HG03045 (cell line): ENCODE measurements around the gene C1QL1.

Experiments used
- ATAC-seq: cut with Tn5 transposase; IDR thresholded peaks from one replicate; pipeline ENCODE4 v1.9.1; 2021; ENCODE audit warnings: mild to moderate bottlenecking, moderate library complexity; ENCODE audit not compliant: unreplicated experiment

The C1QL1 gene

DNA sequence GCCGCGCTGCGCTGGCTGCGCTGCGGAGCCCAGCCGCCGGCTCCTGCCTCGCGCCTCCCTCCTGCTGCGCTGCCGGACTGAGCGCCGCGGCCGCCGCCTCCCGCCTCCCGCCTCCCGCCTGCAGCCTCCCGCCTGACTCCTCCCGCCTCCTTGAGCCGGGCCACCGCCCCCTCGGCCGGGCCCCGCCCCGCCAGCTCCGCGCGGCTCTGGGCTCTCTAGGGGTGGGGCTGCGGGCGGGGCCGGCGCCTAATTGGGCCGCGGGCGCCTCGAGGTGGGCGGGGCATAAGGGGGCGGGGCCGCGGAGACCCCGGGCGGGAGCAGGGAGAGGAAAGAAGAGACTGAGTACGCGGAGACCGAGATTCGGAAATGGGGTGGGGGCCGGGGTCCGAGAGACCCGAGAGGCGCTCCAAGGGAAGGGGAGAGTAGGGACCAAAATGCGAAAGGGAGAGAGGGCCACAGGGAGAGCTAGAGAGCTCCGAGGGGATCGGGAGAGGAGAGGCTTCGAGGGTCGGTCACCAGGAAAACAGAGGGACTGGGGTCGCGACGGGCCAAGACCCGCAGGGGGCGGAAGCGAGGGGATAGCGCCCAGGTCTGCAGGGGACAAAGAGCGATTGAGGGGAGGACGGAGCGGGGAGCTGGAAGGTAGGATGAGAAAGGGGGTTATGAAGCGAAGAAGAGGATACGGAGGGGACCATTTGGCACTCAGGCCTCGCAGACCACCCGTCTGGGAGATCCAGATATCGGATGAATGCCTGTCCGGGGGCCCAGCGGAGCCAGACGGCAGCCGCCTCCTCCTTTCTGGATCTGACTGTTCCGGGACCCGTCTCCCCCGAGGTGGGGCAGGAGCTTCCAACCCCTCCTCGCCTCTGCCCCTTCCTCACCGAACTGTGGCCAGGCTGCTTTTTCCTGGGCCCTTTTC is at the start of gene C1QL1:
Gene C1QL1, minus strand, starts transcription at position 79 of the 919 bp plus-strand sequence. CDS start 255 bp downstream, outside the sequence.
- ATAC-seq, result peak; percentile 84

DNA sequence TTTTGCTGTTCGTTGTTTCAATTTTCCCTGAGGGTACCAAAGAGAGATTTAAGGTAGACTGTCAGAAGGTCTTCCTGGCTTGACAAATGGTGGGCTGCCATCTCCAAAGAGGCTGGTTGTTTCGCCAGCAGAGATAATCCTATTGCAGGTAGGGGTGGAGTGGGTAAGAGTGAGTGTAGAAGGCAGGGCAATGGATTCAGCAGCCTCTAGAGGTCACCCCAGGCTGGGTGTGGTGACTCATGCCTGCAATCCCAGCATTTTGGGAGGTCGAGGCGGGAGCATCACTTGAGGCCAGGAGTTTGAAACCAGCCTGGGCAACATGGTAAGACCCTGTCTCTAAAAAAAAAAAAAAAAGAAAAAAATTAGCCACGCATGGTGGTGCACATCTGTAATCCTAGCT is 48.7 kb upstream of the C1QL1 start:
- no peak for ATAC-seq

DNA sequence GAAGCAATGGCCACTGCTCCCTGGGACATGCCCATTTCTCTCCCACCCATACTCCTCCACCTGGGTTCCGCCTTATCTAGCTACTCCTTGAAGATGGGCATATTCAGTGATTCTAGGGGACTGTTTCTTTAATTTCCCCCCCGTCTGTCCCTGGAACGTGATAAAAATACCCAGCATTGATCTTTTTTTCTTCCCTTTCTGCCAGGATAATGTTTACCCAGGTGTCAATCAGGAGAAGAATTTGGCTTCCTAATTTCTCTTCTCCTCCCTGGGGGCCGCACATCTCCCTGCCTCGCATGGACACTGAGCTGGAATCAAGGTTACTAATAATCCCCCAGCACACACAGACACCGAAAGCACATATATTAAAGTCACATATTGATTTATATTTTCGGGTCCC is 48.1 kb upstream of the C1QL1 start:
- no peak for ATAC-seq

DNA sequence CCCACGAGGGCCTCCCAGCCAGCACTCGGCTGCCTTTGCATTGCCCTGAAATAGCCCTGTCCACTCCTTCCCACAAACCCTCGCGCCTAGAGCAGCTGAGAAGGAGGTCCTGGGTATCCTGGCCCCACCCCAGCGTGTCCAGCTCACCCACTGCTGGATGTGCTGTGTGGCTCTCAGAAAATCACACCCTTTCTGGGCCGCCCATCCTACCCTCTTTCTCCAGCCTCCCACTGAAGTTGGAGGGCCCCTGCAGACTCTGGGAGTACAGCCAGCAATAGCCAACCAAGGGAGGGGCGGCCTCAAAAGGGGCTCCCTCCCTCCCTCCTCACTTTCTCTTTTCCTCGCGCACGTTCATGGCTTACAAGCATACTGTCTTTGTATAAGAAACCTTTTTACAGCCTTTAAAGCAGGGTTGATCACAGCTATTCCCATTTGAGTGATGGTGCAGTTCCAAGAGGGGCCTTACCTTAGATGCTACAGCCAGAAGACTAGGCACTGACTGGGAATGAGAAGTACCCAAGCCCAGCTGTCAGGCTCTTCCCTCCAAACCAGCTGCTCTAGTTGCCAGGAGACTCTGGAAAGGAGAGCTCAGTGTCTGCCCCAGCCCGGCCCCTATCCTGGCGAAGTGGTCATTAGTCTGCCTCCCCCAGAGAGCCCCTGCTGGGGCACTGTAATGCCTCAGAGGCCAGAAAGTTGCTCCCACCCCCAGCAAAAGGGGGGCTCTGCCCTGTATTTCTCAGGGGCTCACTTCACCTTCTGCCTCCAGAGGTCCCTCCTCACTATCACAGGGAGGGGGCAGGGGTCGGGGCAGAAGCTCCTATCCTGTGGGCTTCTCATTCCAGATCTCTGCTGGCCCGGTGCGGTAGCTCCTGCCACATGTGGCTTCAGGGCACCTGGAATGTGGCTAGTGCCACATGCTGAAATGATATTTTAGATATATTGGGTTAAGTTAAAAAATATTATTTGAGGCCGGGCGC is 45.2 kb upstream of the C1QL1 start:
- no peak for ATAC-seq

DNA sequence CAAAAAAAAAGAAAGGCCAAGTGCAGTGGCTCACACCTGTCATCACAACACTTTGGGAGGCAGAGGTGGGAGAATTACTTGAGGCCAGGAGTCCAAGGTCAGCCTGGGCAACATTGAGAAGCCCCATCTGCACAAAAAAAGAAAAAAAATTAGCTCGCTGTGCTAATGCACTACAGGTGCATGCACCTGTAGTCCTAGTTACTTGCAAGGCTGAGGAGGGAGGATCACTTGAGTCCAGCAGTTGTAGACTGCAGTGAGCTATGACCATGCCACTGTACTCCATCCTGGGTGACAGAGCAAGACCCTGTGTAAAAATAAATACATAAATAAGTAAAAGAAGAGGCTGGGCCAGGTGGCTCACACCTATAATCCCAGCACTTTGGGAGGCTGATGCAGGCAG is 43.7 kb upstream of the C1QL1 start:
- no peak for ATAC-seq

DNA sequence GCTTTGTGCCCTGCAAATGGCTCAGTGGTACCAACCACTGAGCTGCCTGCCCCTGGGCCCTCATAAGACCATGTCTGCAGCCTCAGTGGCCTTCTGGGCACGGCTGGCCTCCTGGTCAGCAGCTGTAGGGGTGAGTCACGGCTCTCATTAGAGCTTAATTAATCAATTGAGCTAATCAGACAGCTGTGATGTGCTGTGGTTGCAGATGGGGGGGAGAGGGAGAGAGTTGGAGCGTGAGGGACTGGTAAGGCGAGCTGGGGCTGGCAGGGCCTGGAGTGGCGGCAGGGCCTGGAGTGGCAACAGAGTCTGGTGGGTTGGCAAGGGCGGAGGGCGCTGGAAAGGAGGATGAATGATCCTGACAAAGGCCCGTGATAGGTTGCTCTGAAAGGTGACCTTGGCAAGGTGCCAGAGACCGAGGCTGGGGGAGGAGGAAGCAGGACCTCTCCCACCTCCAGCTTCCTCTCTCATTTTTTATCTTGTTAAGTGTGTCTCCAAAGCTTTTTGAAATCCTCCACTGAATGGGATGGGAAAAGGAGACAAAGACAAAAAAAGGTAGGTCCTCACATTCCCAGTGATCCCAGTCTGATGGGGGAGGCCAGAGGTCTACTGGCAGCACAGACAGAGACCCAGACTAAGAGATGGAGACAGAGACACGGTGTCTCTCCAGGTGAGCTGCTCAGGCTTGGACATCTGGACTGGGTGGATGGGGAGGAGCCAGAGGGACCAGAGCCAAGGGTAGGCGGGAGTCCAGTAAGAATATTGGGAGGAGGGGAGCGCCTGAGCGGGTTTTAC is 41.8 kb upstream of the C1QL1 start:
- ATAC-seq, result no peak

DNA sequence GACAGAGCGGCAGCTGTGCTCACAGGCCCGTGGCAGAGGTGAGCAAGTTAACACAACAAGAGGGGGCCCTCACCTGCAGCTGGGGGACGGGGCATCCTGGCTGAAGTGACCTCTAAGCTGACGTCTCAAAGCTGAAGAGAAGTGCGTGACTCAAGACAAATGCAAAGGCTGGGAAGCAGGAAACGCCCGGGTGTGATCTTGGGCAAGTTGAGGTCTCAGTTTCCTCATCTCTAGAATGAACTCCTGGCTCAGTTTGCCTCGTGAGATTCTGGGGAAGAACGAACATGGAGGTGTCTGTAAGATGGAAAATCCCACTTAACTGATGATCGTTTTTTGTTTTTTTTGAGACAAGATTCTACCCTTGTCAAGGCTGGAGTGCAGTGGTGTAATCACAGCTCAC is 40.1 kb upstream of the C1QL1 start:
- no peak for ATAC-seq

DNA sequence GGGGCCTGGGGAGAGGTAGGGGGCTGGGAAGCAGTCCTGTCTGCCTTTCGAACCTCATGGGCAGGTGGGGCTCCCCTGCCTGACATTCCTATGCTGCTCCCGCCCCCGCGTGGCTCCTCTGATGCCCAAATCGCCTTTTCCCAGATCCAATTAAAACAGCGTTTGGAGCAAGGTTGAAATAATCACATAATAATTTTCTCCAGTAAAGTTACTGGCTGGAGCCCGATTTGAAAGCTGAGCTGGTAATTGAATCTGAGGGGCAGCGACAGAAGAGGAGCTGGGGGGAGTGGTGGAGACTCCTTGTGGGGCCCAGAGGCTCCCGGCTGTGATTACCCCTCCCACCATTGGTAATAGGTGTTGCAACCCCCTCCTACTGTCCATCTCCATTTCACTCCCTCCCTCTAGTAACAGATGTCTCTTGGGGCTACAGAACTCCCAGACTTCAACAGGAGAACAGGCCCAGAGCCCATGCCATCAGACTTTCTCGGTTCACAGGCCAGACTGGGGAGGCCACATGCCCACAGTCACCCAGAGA is 38.9 kb upstream of the C1QL1 start:
- ATAC-seq, result no peak

DNA sequence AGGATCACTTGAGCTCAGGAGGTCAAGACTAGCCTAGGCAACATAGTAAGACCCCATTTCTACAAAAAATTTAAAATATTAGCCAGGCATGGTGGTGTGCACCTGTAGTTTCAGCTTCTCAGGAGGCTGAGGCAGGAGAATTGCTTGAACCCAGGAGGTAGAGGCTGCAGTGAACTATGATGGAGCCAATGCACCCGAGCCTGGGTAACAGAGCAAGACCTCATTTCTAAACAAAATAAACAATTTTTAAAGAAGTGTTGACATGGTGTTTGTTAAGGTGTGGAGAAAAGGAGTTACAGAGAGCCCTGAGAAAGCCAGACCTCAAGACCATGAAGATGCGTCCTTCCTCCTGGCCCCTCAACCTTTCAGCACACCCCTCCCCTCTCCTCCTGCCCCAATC is 37.6 kb upstream of the C1QL1 start:
- ATAC-seq, result no peak

DNA sequence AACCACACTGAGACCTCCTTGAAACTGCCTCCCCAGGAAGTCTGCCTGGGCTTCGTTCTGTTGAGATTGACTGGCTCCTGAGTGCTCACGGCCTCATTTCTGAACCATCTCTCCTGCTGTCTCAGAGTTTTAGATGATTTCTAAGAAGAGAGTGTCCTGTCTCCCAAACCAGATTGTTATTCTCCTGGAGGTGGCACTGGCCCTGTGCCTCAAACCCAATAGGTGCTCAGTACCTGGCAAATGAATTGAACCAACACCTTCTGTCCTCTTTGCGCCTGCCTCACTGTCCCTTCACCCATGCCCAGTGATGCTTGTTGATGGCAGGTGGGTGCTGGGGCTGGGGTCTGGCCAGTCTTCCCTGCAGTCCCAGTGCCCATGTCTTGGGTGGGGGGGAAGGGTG is 36.3 kb upstream of the C1QL1 start:
- ATAC-seq, result no peak

DNA sequence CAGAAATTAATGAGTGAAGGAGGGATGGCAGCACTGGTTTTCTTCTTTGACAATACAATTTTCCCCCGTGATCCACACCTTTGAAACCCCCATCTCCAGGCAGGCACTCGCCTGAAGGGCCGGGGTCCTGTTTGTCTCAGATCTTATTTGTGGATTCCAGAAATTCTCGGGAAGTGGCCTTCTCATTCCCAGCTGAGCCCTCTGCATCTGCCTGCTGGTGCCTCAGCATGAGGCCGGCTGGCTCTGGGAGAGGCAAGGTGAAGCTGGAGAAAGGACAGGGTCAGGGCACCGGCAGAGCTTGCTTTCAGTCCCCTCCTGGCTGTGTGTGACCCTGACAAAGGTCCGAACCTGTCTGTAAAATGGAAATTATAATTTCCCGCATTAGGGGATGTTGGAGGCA is 35.8 kb upstream of the C1QL1 start:
- ATAC-seq, result no peak

DNA sequence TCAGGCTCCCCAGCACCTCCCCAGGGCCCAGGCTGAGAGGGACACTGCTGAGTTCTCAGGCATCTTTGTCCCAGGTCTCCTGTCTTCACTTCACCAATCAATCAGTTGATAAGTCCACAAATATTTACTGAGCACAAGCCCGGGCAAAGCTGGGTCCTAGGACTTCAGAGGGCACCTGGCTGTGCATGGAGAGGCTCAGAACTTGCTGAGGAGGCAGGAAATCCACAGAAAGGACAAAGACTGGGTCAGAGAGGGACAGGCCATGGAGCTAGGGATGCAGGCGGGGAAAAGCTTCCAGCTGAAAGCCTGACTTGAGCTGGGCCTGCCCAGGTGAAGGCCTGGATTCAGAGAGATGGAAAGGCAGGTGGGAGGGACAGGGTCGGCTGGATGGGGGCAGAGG is 33.2 kb upstream of the C1QL1 start:
- ATAC-seq, result no peak

DNA sequence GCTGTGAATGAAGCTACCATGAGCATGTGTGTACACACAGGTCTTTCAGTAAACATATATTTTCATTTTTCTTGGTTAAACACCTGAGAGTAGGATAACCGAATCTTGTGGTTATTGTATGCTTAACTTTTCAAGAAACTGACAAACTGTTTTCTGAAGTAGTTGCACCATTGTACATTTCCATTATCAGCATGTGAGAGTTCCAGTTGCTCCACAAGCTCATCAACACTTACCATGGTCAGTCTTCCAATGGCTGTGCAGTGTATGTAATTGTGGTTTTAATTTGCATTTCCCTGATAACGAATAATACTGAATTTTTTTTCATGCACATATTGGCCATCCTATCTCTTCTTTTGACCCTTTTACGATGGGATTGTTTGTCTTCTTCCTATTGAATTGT is 31.3 kb upstream of the C1QL1 start:
- ATAC-seq, result no peak

DNA sequence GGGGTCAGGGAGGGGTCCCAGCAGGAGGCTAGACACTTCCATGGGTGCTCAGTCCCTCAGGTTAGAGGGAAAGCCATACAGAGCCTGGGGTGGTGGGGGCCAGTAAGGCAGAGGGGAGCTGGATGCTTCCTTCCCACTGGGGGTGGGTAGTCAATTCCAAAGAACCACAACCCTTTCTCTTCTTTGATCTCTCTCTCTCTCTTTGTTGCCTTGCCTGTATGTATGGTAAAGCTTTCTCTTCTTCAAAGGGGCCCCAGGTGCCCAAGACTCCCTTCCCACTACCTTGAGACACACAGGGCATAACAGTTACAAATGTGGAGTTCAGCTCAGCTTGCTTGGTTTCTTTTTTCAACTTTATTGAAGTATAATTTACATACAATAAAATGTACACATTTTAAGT is 30.5 kb upstream of the C1QL1 start:
- ATAC-seq, result no peak

DNA sequence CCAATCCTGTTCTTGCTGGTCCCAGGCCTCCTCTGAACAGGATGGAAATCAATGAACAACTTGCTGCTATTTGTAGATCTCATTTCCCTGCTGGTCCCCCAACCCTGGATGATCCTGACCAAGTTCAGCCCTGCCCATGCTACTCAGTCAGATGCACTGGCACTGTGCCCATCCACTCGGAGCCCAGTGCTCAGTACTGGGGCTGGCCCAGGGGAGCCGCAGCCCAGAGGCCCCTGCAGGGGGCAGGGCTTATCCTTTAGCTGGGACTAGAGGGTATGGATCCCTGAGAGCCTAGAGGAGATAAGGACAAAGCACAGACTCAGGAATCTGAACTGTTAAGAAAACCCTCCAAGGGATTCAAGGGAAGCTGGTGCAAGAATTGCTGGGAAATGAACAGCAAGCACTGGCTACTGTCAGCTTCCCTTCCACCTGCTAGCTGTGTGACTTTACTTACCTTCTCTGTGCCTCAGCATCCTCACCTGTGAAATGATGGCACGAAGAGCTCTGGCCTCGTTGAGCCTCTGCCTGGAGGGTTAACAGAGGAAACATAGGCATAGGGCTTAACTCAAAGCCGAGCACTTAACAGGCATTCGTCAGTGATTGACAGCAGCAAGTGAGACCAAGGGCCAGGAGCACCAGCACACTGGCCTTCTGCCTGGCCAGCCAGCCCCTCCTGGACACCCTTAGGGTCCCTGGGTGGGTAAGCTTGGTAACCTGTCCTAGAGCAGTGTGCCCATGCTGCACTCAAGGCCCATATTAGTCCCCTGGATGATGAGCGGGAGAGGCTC is 29.8 kb upstream of the C1QL1 start:
- ATAC-seq, result no peak

DNA sequence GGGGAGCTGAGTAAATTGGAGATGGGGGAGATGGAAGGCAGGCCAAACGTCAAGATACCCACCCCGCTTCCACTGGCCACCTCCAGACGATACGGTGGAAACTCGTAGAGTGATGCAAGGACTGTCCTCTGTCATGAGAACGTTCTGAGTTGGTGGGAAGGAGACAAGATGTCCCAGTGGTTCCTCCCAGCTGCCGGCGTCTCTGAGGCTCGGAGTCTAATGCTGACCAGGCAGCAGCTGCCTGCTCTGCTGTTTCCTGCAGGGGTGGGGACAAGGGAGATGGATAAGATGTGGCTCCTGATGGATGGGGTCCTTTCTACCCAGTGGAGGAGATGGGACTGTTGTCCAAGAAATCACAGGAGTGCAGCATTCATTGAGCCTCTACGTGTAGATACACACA is 28.2 kb upstream of the C1QL1 start:
- no peak for ATAC-seq

DNA sequence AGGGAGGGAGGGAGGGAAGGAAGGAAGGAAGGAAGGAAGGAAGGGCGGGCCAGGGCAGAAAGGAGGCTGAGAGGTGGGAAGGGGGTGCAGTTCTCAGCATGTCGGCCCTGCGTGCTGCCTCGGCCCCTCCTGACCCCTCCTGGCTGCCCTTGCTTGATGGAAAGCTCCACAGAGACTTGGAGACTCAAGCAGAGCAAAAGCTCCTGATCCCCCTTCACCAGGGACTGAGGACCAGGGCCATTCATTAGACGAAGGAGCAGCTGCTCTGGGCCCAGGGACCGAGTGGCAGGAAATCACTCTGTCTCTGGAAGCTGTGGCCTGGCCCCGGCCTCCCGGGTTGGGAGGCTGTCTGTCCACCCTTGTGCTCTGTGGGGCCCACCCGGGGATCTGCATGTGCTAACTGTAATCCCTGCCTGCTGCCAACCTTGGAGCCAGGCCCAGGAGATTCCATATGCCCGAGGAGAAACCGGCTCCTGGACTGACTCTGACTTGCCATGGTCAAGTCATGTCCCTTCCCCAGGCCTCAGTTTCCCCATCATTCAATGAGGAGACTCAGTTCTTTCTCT is 27.4 kb upstream of the C1QL1 start:
- ATAC-seq, result no peak

DNA sequence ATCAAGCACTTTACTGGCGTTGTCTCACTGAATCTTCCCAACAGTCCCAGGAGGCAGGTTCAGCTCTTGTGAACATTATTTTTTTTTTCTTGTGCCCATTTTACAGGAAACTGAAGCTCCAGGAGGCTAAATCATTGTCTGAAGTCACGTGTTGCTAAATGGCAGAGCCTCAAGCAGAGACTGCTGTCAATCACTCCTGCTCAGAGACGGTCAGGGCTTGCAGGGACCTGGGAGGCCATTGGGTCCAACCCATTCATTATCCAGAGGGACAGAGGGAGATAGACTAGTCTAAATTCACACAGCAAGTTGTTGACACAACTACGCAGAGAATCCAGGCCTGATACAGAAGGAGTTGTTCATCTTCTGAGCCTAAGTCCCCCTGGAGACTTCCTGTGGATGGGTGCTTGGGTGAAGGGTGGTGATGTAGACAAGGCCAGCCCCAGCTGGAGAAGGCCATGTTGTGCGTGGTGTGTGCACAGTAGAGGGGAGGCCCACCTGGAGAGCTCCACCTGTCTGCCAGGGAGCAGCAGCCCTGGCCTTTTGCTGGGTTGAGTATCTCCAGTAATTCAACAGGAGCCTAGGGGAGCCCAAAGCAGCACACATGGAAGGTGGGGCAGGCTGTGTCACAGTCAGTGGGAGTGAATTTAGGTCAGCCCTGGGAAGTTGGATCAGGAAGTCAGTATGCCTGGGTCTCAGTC is 24.3 kb upstream of the C1QL1 start:
- no peak for ATAC-seq

DNA sequence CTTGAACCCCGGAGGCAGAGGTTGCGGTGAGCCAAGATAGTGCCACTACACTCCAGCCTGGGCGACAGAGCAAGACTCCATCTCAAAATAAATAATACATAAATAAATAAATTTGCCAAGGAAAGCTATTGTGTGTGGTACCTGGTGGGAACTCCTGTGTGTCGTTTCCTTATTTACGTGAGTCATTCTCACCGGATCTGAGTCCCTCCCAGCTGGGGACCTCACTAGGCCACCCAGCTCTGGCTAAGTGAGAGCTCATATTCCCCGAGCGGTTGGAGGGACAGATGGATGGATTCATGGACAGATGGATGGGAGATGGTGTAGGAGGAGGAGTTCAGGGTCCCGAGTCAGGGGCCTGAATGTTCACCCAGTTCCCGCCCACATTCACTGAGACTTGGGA is 22.9 kb upstream of the C1QL1 start:
- ATAC-seq, result no peak
